GM03348 (cell line): ENCODE results near the gene C19orf85.

Experiments used
- DNase-seq: peaks from one replicate; pipeline ENCODE4 v3.0.0; 2012; ENCODE audit warnings: low spot score

Gene C19orf85

DNA sequence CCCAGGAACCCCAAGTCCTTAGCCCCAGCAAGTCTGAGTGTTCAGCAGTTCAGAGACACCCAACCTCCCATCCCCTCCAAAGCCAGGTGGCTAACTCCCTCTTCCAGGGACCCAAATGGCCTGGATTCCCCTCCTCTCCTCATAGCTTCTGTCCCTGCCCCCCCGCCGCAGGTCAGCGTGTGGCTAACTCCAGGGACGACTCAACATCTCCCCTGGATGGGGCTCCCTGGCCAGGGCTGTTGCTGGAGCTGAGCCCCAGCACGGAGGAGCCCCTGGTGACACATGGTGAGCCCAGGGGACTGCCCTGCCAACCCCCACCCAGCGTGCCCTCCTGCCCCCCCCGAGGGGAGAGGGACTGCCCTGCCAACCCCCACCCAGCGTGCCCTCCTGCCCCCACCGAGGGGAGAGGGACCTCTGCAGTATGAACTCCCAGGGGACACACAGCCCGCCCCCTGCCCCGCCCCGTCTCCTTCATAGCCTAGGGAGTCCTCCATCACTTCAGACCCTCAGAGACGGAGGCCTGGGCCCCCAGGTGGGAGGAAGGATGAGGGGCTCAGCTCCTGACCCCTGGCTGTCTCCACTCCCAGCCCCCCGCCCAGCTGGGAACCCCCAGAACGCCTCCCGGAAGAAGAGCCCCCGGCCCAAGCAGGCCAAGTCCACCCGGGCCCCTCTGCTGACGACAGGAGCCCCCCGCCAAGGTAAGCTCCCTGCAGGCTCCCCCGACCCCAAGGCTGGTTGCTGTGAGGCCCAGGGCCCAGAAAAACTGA lies 25.3 kb upstream of the C19orf85 start:
- DNase-seq = no peak

- DNase-seq = peak; percentile 77
Measured at GRCh38 chr19:55488986-55489710, 24.6 kb upstream of the C19orf85 start.

DNA sequence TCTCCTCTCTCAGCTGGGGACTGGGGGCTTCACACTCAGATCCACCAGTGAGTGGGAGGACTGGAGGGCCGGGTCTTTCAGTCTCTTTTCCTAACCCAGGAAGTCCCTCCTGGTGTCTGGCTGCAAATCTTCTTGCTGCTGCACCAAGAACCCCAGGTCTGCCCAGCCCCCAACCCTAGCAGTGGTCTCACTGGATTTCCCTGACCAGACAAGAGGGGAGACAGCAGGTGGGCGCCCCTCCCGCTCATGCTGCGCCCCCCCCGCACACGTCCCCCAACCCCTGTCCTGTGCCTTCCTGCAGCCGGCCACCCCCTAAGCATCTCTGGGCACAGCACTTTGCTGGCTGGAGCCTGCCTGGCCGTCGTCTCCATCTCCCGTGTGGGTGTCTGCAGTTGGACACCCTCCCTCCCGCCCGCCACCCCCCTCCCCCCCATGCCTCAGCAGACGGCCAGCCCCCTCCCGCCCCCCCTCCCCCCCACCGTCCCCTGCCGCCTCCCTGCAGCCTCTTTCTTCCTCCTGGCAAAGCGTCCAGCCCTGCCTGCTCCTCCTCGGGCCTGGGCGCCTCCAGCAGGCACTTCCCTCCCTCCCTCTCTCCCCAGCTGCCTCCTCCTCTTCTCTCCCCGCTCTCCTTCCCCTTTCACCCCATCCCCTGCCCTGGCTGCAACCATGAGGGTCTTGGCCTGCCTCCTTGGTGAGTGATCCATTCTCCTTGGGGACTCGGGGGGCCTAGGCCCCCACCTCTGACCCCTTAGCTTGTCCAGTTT lies 23.6 kb upstream of the C19orf85 start, which contains the start of gene SSC5D:
Gene SSC5D, plus strand, starts transcription at position 513 of the 764 bp plus-strand sequence. Its CDS starts 154 bp downstream, at position 667.
- DNase-seq = peak; percentile 85

- peak; percentile 92 for DNase-seq
Measured at GRCh38 chr19:55486971-55487923, 22.7 kb upstream of the C19orf85 start.

DNA sequence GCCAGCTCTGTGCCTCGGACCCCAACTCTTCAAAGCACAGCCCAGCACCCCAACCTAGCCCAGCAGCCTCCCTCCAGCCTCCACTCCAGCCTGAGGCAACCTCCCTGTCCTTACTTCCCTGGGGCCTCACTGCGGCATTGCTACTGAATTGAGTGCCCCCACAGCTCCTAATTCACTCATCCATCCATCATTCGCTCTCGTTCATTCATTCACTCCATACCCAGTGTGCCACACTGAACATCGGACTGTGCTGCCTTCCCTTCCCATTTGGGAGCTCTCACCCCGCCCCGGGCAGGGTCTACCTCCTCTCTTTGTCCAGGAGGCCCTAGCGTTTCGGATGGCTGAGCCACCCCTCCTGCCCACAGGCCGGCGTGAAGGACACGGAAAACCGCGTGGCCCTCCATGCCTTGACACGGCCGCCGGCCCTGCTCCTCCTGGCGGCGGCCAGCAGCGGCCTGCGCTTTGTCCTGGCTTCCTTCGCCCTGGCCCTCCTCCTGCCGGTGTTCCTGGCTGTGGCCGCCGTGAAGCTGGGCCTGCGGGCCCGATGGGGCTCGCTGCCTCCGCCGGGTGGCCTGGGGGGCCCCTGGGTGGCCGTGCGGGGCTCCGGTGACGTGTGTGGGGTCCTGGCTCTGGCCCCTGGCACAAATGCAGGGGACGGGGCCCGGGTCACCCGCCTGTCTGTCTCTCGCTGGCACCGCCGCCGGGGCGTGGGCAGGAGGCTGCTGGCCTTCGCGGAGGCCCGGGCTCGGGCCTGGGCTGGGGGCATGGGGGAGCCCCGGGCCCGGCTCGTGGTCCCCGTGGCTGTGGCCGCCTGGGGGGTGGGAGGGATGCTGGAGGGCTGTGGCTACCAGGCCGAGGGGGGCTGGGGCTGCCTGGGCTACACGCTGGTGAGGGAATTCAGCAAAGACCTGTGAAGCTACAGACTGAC lies 21.8 kb upstream of the C19orf85 start:
- peak; percentile 48 for DNase-seq

GRCh38 chr19:55485439-55486011 lies 21.0 kb upstream of the C19orf85 start:
- no peak for DNase-seq

DNA sequence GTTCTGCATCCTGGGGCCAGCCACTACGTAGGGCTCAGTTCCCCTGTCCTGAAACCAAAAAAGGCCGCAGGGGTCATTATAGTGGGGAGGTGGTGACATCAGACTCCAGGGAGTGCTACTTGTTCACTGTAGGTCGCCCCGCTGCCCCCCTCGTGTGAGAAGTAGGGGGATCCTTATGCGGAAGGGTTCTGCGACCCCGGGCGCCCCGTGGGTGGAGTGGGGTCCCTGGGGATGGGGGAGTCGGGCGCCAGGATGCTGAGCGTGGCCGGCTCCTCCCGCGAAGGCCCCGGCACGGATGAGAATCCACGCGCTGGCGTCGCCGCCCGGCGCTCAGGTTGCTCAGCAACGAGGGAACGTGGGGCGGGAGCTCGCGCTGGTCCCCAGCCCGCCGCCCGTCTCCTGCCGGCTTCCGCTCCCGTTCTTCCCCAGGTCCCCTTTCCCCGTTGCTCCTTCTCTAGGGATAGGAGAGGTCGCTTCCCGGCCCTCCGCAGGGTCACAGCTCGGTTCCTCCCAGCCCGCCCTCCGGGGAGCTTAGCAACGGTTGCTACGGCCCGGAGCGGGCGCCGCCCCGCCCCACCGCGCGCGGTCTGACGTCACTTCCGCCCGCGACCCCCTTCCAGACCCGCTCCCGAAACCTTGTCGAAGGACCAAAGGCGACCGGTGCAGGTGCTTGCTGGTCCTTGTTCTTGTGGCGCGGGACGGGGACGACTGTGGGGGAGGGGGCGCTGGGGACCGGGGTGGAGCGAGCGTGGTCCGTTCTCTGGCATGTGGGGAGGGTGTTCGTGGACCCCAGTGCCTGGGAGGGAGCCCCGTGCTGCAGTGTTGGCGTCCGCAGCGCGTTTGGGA lies 20.3 kb upstream of the C19orf85 start, which contains the start of gene NAT14:
Gene NAT14, plus strand, starts transcription at position 596 of the 846 bp plus-strand sequence. CDS start 521 bp downstream, outside the sequence.
- DNase-seq = peak; percentile 87

DNA sequence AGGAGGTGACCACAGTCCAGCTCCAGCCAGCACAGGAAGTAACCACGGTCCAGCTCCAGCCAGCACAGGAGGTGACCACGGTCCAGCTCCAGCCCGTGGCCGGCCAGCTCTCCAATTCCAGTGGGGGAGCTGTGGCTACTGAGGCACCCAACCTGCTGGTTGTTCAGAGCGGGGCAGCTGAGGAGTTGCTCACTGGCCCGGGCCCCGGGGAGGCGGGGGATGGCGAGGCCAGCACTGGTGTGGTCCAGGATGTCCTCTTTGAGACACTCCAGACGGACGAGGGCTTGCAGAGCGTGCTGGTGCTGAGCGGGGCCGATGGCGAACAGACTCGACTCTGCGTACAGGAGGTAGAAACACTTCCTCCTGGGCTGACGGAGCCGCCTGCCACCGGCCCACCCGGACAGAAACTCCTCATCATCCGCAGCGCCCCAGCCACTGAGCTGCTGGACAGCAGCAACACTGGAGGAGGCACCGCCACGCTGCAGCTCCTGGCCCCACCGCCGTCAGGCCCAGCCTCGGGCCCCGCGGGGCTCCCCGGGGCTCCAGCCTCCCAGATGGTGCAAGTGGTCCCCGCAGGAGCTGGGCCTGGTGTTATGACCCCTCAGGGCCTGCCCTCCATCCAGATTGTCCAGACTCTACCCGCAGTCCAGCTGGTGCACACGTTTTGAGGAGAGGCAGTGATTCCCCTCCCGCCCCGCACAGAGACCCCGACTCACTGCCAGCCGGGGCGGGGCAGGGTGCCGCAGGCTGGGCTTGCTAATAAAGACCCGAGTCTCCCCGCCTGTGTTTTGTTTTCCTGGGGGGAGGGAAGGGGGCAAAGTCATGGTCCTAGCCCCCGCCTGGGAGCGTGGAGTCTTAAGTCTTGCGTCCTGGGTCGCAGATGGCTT lies 19.4 kb upstream of the C19orf85 start:
- DNase-seq = no peak

GRCh38 chr19:55482967-55483705 lies 18.6 kb upstream of the C19orf85 start:
- no peak for DNase-seq

DNA sequence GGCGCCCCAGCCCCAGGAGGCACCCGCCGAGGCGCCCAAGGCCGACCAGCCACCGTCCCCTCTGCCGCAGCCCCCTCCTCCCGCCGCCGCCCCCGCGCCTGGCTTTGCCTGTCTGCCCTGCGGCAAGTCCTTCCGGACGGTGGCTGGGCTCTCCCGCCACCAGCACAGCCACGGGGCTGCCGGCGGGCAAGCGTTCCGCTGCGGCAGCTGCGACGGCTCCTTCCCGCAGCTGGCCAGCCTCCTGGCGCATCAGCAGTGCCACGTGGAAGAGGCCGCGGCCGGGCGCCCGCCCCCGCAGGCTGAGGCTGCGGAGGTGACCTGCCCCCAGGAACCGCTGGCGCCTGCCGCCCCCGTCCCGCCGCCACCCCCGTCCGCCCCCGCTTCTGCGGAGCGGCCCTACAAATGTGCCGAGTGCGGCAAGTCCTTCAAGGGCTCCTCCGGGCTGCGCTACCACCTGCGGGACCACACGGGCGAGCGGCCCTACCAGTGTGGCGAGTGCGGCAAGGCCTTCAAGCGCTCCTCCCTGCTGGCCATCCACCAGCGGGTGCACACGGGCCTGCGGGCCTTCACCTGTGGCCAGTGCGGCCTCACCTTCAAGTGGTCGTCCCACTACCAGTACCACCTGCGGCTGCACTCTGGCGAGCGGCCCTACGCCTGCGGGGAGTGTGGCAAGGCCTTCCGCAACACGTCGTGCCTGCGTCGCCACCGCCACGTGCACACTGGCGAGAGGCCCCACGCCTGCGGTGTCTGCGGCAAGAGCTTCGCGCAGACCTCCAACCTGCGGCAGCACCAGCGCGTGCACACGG lies 17.8 kb upstream of the C19orf85 start:
- DNase-seq = no peak

- DNase-seq = no peak
Measured at GRCh38 chr19:55481794-55482155, 17.2 kb upstream of the C19orf85 start.

GRCh38 chr19:55481148-55481793 lies 16.7 kb upstream of the C19orf85 start:
- no peak for DNase-seq

DNA sequence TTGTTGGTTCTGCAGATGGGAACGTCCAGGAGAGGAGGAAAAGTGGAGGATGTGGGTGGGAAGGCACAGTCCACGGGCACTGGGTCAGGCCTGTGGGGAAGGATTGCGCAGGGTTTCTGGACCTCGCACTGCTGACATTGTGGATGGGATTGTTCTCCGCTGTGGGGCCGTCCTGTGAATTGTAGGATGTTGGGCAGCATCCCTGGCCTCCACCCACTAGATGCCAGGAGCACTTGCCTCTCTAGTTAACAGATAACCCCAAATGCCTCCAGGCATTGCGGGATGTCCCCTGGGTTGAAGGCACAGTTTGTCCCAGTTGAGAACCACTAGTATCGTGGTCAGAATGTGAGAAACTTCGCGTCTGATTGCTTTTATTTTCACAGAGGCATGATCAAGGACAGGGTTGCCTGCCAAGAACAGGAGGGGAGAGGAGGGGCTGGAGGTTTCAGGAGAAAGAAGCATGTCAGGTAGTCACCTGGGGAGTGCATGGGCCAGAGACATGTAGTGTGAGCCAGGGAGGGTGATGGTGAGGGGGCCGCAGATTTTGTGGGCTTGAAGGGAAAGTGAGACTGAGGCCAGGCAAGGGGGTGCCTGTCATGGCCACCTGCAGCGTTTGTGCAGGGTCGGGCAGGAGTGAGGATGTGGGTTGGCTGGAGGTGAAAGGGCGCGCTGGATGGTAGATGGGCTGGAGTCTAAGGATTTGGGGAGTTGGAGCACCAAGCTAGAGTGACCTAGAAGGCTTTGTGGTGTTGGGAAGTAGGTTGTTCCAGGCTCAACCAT lies 15.1 kb upstream of the C19orf85 start:
- no peak for DNase-seq

GRCh38 chr19:55479045-55479444 lies 14.5 kb upstream of the C19orf85 start:
- DNase-seq = no peak

DNA sequence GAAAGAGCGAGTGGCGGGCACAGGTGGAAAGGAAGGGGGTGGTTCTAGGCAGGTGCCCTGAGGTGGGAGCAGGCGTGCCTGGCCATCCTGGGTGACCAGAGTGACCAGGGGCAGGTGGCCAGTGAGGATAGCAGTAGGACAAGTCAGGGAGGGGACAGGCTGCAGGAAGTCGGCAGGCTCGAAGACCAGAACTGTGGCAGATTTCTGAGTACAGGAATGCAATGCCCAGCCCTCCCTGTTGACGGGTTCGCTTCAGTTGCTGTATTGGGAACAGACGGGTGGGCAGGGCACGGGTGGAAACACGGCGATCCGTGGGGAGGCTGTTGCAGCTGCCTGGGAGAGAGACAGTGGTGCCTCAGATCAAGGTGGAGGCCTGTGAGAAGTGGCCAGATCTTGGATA lies 13.8 kb upstream of the C19orf85 start:
- no peak for DNase-seq
